ENCODE data around the gene TCN1.
"Not testable (repeated sequence)": the region's sequence is repeated elsewhere in the genome, so short reads cannot be mapped to it uniquely, and the experiment has no call there.

TCN1 gene, protein sequence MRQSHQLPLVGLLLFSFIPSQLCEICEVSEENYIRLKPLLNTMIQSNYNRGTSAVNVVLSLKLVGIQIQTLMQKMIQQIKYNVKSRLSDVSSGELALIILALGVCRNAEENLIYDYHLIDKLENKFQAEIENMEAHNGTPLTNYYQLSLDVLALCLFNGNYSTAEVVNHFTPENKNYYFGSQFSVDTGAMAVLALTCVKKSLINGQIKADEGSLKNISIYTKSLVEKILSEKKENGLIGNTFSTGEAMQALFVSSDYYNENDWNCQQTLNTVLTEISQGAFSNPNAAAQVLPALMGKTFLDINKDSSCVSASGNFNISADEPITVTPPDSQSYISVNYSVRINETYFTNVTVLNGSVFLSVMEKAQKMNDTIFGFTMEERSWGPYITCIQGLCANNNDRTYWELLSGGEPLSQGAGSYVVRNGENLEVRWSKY

DNA sequence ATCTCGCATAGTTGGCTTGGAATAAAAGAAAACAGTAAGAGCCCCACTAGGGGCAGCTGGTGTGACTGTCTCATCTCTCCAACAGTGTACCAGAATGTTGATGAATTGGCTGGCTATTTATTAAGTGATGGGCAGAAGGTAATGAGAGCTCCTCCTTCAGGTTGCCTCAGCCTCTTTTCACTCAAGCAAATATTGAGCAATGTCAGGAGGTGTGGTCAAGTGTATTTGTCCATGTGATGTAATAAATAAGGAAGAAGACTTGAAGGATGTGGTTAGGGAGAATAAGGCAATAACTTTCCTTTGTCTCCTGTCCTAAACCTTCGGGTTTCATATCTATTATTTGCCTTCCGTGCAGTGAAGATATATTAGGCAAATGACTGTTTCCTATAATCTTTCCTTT, at the start of gene TCN1:
Gene TCN1 (minus strand): TSS at position 91 of the 400 bp plus-strand sequence. CDS start 17 bp downstream, at position 74.
- DNase-seq (ENCODE audit: low spot score), result peak; percentile 16

DNA sequence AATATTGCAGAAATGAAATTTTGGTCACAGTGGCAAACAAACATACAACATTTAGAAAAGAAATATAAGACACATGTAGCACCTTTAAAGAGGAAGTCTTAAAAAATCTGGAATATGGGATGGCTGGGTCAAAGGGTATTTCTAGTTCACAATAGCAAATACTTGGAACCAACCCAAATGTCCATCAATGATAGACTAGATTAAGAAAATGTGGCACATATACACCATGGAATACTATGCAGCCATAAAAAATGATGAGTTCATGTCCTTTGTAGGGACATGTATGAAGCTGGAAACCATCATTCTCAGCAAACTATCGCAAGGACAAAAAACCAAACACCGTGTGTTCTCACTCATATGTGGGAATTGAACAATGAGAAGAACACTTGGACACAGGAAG, 37.3 kb upstream of the TCN1 start:
- DNase-seq (ENCODE audit: low spot score), result not testable (repeated sequence)

- no peak for DNase-seq (ENCODE audit: low spot score)
These were observed 35.0 kb upstream of the TCN1 start for GRCh38 chr11:59901306-59901705.

DNA sequence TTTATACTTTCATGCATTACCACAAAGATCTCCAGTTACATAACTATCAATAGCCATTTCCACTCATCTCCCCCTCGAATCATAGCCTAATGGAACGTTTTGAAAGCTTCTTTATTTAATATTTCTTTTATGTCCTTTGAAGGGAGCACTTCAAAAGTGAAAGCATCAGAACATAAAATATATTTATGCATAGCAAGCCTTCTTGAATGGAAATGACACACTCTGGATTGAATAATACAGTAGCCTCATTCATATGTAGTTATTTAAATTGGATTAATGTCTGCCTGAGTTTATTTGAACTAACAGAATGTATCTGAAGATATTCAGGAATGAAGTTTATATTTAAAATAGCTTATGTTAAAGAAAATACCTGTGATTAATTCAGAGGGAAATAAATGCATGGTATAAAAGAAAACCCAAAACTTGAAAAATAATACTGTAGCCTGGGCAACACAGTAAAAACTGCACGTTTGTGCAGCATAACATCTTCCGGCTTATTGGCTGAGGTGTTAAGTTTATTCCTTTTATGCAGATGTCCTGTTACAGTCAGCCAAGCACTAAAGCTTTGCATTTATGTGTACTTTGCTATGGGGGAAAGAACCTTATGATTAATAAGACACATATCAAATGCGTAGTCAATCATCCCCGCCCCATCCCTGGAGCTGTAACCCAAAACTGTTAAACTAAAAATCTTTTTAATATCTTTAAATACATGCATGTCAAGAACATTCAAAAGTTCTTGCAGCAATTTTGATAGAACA, 34.3 kb upstream of the TCN1 start:
- no peak for DNase-seq (ENCODE audit: low spot score)

DNA sequence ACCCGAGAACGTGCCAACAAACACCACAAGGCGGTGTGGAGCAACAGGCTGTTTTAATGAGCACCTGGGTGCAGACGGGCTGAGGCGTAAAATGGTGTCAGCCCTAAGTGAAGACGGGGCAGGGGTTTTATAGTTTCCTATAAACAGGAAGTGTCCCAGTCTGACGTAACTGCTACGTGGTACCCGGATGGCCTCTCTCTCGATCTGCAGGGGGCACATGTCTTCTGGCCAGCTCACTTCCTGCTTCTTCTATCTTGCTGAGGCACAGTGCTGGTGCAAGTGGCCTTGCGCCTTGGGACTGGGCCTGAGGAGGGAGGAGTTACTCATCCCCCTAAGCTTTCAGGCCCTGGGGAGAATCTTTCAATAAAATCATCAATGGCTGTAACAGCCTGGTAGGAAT, 33.2 kb upstream of the TCN1 start:
- DNase-seq (ENCODE audit: low spot score), result peak; percentile 4

GRCh38 chr11:59898650-59899049, 32.4 kb upstream of the TCN1 start:
- no peak for DNase-seq (ENCODE audit: low spot score)

DNA sequence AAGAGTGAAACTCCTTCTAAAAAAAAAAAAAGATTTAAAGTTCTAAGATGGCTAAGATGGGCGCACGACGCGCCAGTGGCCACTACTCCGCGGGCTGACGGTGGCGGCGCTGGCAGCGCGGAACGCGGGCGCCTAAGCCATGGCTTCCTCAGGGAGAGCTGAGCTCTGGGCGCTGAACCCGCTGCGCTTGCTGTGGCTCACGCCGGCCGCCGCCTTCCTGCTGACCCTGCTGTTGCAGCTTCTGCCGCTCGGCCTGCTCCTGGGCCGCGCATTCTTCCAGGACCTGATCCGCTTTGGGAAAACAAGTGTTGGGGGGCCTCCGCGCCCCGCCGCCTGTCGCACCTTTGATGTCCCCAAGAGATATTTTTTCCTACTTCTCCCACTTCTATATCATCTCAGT, 31.8 kb upstream of the TCN1 start:
- no peak for DNase-seq (ENCODE audit: low spot score)

DNA sequence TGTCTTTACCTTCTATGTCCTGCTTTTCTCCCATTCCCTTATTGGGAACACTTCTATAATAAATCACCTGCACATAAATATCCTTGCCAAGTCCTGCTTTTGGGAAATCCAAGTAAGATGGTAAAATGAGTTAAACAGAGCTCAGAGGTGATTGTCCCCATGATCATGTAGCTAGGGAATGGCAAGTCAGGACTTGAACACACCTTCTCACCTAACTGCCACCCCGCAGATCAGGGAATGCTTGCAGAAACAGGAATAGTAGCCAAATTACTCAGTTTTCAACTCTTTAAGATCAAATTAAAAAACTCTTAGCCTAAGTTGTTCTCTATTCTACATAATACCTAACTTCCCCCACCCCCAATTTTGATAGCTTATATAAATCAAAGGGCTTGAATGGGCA, 28.3 kb upstream of the TCN1 start:
- DNase-seq (ENCODE audit: low spot score), result no peak

GRCh38 chr11:59891781-59892181, 25.5 kb upstream of the TCN1 start:
- DNase-seq (ENCODE audit: low spot score), result no peak

GRCh38 chr11:59887156-59887555, 20.9 kb upstream of the TCN1 start:
- not testable (repeated sequence) for DNase-seq (ENCODE audit: low spot score)

GRCh38 chr11:59883597-59883996, 17.3 kb upstream of the TCN1 start:
- DNase-seq (ENCODE audit: low spot score), result no peak

DNA sequence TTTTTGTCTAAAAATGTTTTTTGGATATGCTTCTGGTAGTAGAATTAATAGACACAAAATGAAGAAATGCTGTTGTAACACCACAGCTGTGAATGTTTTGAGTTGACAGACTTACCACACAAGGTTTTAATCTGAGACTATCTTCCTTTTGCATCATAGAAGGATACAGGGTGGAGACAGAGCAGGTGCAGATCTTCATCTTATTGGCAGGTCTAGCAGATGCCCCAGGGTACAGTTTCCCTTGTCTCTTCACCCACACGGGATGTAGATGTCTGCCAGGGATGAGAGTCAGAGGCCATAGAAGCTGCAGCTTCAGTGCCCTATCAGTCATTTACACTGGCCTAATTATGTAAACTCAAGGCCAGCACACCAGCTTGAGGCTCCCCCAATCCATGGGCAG, 13.3 kb upstream of the TCN1 start:
- DNase-seq (ENCODE audit: low spot score), result no peak

GRCh38 chr11:59878575-59878974, 12.3 kb upstream of the TCN1 start, which contains the start of gene OOSP3:
Gene OOSP3 (plus strand): TSS chr11:59878782. CDS start chr11:59878809, 27 bp downstream.
- no peak for DNase-seq (ENCODE audit: low spot score)

DNA sequence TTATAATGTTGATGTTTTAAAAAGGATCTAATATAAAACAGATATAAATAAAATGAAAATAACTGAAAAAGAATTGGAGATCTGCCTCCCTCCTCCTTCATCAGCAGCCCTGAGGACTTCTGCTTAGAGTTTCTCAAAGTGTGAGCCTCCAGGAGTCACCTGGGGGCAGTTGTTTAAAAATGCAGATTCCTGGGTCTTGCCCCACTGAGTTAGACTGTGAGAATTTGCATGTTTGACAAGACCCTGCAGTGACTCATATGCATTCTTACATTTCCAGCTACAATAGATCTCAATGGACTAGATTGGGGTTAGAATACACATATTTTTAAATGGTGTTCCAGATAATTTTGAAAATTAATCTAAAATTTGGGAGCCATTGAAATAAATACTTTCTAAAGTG, 11.5 kb upstream of the TCN1 start:
- no peak for DNase-seq (ENCODE audit: low spot score)

- no peak for DNase-seq (ENCODE audit: low spot score)
These were observed 11.0 kb upstream of the TCN1 start for GRCh38 chr11:59877325-59877724.

DNA sequence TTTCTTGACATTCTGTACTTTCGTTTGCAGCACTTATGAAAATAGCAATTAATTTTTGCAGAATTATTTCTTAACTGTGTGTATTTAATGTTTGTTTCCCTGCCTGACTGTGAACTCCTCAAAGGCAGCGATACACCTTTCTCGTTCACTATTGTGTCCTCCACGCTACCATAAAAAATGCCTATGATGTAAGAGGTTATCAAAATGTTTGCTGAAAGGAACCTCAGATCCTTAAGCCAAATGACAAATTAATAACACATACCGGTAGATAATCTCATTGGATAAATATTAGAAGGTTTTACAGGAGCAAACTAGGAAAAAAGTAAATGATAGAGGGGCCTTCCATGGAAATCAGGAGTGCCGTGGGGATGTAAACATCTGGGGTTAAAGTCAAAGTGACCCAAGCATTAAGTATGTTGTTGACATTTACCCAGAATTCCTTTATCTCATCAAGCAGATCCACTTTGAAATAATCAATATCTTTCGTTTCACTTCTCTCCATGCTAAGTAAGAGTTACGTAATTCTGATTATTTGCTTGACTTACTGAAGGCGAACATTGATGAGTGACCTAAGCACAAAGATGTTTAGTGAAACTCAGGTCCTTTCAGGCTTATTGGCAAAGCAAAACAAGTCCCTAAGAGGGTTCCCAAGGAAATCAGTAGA, 9.7 kb upstream of the TCN1 start:
- no peak for DNase-seq (ENCODE audit: low spot score)

DNA sequence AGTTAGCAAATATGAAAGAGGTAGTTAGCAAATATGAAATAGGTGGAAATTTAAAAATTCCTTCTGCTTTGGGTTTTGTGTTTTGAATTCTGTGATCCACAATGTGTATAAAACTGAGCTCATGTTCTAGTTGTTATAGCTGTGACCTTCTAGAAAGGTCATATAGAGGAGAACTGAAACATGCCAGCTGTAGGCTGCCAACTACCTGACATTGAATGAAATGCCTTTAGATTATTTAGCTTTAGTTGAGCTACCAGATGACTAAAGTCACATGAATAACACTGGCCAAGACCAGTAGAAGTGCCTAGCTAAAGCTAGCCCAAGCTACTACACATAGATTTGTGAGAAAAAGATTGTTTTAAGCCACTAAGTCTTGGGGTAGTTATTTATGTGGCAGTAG, 5.8 kb upstream of the TCN1 start:
- no peak for DNase-seq (ENCODE audit: low spot score)

DNA sequence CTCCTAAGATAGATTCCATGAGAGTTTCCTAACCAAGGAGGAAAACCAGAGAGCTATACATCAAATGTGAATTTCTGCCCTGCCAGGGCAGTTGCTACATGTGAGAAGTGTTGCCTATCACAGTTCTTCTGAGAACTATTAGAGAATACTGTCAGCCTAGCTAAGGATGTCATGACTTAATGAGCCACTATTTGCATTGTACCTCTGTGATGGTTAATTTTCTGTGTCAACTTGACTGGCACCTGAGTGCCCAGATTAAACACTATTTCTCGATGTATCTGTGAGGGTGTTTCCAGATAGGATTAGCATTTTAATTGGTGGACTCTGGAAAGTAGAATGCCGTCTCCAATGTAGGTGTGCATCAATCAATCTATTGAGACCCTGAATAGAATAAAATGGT, 1.7 kb upstream of the TCN1 start:
- no peak for DNase-seq (ENCODE audit: low spot score)

DNA sequence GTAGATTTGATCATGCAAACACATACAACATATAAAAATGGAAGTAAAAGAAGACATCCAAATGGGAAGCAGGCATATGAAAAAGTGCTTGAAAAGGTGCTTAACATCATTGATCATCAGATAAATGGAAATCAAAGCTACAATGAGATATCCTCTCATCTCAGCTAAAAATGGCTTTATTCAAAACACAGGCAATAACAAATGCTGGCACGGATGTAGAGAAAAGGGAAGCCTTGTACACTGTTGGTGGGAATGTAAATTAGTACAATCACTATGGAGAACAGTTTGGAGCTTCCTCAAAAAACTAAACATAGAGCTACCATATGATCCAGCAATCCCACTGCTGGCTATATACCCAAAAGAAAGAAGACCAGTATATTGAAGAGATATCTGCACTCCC, 549 bp upstream of the TCN1 start:
- no peak for DNase-seq (ENCODE audit: low spot score)

DNA sequence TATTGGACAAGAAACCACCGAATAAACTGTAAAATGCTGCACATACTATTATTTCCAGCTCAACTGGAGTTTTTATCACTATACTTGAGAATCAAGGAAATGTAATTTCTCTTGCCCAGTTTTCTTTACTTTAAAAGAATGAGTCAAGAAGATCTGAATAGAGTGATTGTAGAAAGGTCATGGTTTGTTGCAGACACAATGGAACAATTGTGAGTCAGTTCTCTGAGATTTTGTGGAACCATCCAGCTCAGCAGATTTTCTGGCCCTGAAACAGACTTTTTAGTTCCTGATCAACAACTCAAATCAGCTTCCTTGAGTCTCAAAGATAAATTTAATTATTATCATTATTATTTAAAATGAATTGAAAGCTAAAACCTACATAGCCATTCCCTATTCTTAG, 1.3 kb downstream of the TCN1 start:
- no peak for DNase-seq (ENCODE audit: low spot score)

- DNase-seq (ENCODE audit: low spot score), result no peak
These were observed 4.0 kb downstream of the TCN1 start for GRCh38 chr11:59862252-59862651.

DNA sequence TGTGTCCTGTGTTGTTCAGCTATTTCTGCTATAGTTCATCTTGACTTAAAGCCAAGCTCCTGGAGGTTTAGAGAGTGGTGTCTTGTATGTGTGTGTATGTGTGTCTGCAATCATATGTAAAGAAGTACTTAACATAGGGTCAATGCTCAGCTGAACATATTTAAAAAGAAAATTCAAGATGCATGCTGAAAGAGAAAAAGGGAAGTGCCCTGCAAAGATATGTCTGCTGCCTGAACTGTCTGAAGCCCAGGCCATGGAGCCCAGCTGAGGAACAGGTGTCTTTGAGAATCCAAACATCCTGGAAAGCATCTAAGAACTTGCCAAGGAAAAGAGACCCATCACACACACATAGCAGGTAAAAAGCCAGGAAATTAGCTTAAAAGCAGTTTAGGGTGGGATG, 6.6 kb downstream of the TCN1 start:
- DNase-seq (ENCODE audit: low spot score), result no peak
